Hematopoietic multipotent progenitor cell treated with erythropoietin and hydrocortisone succinate and interleukin-3 and kit ligand, for 6 days (in vitro differentiated cells): ENCODE results near the gene WDR33.
"Not testable (repeated sequence)": the region's sequence is repeated elsewhere in the genome, so short reads cannot be mapped to it uniquely, and the experiment has no call there.

ENCODE experiments used
- DNase-seq: peaks from one replicate; pipeline ENCODE4 v3.0.0-alpha.2; 2015

Gene WDR33

DNA sequence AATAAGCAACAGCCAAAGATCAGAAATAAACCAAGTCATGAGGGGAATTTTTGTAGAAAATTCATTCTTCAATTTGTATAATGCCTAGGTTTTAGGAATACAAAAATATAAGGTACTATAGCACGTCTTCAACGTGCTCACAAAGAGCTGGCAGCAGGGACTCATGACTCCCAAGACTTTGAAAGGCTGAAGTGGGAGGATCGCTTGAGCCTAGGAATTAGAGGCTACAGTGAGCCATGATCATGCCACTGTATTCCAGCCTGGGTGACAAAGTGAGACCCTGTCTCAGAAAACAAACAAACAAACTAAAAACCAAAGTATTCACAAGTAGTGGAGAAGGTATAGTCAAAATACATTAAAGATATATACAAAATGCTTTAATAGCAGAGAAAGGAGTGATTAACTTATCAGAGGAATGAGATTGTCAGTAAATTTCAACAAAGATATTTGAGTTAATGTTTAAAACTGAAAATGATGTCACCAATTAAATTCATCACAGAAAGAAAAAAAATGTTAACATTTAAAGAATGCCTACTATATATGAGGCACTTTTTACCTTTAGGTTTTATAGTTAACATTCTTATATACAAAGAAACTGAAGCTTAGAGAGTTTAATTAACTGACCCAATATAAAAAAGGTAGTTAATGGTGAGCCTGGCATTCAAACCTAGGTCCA is 3.2 kb downstream of the WDR33 start:
- DNase-seq: no peak

DNA sequence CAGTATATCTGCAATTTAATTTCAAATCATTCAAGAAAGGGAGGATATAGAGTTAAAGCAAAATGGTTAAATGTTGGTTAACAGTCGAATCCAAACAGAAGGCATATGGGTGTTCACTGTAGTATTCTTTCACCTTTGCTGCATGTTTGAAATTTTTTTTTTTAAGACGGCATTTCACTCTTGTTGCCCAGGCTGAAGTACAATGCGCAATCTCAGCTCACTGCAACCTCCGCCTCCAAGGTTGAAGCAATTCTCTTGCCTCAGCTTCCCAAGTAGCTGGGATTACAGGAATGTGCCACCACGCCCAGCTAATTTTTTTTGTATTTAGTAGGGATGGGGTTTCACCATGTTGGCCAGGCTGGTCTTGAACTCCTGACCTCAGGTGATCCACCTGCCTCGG is 4.1 kb downstream of the WDR33 start:
- not testable (repeated sequence) for DNase-seq

DNA sequence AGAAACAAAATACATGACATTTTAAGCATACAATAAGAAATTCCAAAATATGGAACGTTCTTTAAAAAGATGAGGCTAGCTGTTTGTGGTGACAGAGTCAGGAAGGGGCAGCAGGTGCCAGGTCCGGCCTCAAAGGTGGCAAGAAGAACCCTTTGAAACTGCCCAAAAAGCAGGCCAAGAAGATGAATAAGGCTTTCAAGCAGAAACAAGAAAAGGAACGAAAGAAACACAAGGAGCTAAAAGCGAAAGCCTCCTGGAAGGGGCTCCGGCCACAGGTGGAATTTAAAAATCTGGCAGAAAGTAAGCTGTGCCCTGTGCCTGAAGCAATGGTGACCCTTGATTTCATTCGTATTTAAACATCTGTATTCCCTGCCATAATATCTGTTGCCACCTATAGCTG is 5.5 kb downstream of the WDR33 start:
- no peak for DNase-seq

DNA sequence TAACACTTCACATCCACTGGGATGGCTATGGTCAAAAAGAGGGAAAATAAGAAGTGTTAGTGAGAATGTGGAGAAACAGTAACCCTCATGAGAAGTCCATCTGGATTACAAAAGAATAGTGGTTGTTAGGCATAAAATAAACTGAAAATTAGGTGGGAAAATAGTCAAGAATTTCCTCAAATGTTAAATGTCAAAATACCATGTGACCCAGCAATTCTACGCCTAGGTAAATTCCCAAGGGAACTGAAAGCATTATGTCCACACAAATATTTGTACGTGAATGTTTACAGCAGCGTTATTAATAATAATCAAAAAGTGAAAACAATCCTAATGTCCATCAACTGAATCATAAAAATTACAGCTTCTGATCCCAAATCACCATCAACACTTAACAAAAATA is 11.0 kb downstream of the WDR33 start:
- no peak for DNase-seq

DNA sequence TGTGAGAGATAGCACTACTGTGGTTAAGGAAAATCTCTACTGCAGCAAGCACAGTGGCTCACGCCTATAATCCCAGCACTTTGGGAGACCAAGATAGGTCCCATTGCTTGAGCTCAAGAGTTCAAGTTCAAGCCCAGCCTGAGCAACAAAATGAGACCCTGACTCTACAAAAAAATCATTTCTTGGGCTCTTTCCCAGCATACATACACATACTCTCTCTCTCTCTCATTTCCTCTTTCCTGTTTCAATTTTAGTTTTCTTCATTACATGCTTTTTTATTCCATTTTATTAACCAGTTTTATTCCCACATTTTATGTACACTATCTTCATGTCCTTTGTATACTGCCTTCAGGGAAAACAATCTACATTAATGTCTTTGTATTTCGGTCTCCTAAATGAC is 14.6 kb downstream of the WDR33 start:
- DNase-seq: no peak

DNA sequence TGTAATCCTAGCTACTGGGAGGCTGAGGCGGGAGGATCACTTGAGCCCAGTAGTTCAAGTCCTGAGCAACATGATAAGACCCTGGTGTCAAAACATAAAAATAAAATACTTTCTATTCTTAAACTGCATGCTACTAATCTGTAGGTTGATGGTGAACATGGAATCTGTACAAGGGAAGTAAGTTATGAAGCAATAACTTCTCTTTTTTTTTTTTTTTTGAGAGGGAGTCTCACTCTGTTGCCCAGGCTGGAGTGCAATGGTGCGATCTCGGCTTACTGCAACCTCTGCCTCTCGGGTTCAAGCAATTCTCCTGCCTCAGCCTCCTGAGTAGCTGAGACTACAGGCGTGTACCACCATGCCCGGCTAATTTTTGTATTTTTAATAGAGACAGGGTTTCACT is 16.1 kb downstream of the WDR33 start:
- not testable (repeated sequence) for DNase-seq

DNA sequence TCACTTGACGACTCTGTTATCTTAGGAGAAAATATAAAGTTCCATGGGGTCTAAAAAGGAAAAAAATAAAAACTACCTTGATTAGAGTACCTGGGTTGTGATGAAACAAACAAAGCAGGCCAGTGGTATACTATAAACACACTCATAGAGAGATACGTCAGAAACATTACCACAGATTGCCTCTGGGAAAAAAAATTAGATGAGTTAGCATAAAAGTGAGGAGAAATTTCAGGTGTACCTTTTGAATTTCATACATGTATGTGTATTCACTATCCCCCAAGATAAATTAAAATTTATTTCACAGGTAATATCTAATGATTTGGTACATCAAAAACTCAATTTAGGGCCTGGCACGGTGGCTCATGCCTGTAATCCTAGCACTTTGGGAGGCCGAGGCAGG is 18.2 kb downstream of the WDR33 start:
- DNase-seq: no peak

DNA sequence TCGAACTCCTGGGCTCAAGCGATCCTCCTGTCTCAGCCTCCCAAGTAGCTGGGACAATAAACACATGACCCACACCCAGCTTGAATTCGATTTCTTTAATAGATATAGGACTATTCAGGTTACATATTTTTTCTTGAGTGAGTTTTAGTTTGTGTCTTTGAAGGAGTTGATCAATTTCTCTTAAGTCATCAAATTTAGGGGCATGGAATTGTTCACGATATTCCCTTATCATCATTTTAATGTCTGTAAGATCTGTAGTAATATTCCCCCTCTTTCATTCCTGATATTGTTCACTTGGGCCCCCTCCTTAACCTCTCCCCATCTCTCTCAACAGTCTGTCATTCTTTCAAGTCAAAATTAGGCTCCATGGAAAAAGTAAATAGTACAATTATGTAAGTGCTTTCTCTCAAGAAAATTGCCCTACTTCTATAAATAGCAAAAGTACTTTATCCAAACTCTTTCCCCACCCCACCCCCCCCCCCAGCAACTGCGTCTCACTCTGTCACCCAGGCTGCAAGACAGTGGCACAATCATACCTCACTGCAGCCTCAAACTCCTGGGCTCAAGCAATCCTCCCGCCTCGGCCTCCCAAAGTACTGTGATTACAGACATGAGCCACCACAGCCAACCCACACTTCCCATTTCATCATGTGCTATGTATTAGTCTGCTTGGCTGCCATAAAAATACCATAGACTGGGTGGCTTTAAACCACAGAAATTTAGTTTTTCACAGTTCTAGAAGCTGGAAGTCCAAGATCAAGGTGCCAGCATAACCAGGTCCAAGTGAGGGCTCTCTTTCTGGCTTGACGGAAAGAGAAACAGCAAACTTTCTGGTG is 20.1 kb downstream of the WDR33 start:
- no peak for DNase-seq

DNA sequence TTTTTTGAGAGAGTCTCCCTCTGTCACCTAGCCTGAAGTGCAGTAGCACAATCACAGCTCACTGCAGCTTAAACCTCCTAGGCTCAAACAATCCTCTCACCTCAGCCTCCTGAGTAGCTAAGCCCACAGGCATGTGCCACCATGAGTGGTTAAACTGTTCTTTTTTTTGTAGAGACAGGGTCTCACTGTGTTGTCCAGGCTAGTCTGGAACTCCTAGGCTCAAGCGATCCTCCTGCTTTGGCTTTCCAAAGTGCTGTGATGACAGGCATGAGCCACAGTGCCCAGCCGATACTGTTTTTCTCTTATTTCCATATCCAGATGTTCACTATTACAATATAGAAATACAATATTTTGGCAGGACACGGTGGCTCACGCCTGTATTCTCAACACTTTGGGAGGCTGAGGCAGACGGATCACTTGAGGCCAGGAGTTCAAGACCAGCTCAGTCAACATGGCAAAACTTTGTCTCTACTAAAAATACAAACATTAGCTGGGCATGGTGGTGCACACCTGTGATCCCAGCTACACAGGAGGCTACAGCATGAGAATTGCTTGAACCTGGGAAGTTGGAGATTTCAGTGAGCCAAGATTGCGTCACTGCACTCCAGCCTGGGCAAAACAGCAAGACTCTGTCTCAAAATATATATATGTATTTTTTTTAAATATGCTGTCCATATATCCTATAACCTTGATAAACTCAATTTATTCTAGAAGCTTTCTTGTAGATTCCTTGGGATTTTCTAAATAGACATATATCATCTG is 24.7 kb downstream of the WDR33 start:
- no peak for DNase-seq

DNA sequence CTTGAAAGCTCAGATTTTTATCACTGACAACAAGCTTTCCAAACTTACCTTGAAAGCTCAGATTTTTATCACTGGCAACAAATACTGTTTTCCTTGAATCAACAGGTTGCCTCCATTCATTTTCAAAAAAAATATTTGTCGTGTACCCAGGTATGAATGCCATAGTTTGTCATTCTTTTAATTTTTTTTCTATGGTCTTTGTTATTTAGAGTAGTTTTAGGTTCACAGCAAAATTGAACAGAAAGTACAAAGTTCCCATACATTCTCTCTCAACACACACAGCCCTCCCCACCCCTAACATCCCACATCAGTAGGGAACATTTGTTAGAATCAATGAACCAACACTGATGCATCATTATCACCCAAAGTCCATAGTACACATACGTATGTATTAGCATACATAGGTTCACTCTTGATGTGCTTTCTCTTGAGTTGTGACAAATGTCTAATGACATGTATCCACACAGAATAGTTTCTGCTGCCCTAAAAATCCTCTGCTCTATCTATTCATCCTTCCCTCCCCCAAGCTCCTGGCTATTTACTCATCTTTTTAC is 25.9 kb downstream of the WDR33 start:
- no peak for DNase-seq

DNA sequence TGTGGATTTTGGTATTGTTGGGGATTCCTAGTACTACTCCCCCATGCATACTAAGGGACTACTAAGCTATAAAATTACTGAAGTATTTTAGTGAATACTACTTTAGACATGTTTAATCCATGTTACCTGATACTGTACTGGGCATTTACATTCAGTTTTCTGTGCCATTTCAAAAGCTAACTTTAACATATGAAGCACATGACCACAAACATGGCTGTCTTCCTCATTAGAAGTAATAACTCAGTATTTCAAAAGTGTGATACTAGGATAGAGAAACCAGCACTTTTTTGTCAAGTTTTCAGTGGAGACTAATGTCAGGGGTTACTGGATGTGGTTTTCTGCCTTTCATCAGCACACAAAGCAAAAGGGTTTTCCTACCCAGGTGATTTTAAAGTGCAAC is 27.9 kb downstream of the WDR33 start:
- DNase-seq: no peak

DNA sequence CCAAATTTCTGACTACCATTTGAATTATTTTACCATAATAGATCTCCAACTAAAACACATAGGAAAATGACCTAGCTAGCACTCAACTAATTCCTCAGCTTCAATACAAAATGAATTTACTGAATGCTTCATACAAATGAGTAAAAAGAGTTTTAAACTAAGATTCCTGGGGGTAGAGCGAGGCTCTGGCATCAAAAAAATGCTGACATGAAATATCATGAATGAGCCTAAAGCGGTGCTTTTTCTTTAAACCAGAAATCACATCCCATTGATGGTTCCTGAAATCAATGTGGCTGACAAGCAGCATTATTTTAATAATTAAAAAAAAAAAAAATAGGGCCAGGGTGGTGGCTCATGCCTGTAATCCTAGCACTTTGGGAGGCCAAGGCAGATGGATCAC is 32.1 kb downstream of the WDR33 start:
- no peak for DNase-seq

DNA sequence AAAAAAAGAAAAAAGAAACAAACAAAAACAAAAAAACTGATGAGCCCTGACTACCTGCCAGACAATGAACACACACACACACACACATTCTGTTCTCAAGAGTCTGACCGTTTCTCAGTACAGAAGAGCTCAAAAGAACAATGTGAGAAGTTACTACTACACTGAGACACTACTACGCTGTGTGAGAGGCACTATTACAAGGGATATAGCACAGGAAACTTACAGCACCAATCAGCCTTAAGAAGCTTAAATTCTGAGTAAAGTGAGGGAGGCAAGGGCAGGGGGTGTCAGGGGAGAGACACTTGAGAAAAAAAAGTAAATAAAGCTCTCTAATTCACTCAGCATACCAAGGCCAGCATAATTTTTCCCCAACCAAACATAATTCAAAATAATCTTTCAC is 32.5 kb downstream of the WDR33 start:
- DNase-seq: no peak

DNA sequence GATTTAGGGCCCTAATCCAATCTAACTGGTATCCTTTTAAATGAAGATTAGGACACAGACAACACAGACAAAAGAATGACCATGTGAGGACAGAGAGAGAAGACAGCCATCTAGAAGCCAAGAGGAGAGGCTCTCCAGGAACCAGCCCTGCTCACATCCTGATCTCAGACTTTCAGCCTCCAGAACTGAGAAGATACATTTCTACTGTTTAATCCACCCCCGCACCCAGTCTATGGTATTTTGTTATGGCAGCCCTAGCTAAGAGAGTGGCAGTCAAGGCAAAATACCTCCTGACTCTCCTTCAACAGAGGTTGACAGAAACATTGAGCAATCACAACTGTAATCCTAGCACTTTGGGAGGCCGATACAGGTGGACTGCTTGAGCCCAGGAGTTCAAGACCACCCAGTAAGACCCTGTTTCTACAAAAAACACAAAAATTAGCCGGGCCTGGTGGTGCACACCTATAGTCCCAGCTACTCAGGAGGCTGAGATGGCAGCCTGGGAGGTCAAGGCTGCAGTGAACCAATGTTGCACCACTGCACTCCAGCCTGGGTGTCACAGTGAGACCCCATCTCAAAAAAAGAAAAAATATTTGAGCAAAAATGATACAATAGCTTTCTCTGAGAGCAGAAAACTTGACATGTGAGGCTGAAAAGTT is 34.7 kb downstream of the WDR33 start:
- no peak for DNase-seq

DNA sequence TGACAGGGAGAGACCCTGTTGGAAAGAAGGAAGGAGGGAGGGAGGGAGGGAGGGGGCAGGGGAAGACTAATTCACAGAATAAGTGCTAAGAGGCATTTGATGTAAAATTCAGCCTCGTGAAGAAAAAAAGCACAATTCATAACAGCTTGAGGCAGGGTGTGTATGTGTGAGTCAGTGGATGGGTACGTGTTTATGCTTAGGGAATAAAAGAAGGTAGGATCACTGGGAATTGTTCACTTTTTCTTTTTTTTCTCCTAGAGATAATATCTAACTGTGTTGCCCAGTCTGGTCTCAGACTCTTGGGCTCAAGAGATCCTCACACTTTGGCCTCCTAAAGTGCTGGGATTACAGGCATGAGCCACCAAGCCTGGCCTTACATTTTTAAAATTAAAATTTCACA is 39.2 kb downstream of the WDR33 start:
- DNase-seq: no peak

DNA sequence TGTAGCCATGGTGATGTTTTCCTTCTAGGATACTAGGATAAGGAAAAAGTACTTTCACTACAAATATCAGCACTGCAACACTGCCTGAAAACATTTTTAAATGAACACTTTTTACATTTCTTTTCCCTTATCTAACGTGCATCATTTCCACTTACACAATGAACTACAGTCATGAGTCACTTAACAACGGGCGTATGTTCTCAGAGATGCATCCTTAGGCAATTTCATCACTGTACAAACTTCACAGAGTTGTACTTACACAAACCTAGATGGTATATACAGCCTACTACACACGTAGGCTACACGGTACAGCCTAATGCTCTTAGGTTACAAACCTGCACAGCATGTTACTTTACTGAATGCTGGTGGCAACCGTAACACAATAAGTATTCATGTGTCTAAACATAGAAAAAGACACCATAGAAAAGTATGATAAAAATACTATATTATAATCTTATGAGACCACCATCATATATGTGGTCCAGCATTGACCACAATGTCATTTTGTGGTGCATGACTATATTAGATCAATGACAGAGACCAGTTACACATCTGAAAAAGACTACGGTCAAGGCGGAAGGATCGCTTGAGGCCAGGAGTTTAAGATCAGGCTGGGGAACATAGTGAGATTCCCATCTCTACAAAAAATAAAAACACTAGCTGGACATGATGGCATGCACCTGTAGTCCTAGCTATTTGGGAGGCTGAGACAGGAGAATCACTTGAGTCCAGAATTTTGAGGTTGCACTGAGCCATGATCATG is 39.8 kb downstream of the WDR33 start:
- DNase-seq: peak; percentile 60

DNA sequence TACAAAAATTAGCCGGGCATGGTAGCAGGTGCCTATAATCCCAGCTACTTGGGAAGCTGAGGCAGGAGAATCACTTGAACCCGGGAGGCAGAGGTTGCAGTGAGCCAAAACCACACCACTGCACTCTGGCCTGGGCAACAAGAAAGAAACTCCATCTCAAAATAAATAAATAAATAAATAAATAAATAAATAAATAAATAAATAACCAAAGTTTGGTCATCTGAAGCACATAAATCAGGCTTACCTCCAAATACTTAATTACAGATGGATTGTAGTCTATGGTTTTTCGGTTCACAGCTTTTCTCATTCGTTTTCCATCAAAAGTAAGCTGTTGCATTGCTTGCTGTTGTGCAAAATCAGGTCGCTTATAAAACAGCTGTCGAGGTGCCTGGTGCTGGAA is 40.4 kb downstream of the WDR33 start:
- not testable (repeated sequence) for DNase-seq

DNA sequence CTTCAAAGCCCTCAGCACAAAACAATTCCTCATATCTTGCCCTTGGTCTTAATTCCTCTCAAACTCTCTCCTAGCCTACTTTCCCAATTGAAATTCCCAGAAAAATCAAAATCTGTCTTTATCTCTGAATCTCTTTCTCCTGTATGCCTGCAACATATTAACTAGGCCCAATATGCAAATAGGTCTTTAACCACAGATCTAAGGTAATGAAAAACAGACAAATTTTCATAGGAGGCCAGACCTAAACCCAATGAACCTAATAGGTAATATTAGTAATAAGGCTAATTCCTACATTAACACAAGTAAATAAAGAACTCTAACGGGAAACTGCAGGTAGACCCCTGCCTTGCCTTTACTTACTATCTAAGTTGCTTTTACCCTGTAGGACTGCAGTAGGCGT is 41.4 kb downstream of the WDR33 start:
- no peak for DNase-seq

DNA sequence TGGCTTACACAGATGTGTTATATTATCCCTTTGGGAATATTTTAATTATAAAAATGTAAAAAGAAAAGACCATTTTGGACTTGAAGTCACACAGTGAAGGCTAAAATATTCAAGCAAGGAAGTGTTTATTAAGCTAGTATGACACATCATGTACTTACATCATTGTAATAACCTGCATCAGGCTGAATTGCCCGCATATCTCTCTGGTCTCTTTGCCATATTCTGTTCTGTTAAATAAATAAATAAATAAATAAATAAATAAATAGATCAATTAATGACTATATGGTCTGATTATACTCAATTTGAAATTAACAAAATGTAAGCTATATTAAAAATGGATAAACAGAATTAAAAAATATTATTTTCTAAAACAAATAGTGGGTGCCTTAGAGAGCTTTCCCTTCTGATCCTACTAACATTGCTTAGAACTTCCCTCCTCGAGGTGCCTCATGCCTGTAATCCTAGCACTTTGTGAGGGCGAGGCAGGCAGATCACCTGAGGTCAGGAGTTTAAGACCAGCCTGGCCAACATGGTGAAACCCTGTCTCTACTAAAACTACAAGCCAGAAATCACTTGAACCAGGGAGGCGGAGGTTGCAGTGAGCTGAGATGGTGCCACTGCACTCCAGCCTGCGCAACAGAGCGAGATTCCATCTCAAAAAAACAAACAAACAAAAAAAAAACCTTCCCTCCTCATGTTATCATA is 42.0 kb downstream of the WDR33 start:
- no peak for DNase-seq

DNA sequence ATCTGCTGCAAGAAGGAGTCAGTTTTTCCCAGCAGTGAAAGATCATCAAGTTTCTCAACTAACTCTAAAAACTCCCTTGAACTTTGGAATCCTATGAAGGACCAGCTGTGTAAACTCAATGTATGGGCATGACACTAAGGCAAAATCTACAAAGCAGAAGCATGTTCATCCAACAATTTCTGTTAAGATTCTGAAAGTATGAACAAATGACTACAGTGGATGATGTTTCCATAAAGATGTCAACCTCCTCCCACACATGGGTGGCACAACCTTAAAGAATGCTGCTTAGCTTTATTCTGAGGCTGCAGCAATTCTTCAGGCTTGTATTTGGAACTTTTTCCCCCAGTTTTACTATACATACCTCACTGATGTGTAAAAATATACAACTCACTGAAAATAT is 47.2 kb downstream of the WDR33 start:
- DNase-seq: no peak

DNA sequence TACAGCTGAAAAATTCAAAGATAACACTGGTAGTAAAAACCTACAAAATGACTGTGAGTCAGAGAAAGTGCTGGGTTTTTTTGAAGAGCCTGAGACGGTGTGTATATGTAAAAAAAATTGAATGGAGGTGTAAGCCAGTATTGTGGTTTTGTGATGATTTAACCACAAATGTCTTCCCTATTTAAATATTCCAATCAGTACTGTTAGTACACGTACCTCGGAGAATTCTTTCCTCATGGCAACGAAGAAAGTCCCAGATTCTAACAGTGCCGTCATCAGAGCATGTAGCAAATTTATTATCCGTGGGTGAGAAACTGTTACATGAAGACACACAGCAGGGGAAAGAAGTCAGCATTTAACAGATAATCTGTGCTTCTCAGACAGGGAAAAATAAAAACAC is 48.1 kb downstream of the WDR33 start:
- no peak for DNase-seq

DNA sequence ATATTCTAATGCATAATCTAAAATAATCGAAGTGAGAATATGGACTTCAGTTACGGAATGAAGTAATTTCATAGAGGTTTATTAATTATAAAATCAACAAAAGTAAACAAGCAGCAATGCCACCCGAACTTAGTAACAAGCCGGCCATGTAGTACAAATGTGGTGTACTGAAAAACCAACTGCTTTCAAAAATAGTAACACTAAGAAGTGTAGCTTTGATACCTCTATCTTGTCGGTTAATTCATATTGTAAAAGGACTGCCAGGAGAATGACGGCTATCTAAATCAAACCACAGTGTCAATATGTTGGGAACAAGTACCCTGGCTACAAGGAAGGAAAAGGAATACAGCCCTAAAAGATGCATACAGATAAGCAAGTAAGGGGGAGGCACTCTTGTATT is 48.5 kb downstream of the WDR33 start:
- no peak for DNase-seq
